Measurements from ENCODE around the gene ADAMTS2.

Gene ADAMTS2

DNA sequence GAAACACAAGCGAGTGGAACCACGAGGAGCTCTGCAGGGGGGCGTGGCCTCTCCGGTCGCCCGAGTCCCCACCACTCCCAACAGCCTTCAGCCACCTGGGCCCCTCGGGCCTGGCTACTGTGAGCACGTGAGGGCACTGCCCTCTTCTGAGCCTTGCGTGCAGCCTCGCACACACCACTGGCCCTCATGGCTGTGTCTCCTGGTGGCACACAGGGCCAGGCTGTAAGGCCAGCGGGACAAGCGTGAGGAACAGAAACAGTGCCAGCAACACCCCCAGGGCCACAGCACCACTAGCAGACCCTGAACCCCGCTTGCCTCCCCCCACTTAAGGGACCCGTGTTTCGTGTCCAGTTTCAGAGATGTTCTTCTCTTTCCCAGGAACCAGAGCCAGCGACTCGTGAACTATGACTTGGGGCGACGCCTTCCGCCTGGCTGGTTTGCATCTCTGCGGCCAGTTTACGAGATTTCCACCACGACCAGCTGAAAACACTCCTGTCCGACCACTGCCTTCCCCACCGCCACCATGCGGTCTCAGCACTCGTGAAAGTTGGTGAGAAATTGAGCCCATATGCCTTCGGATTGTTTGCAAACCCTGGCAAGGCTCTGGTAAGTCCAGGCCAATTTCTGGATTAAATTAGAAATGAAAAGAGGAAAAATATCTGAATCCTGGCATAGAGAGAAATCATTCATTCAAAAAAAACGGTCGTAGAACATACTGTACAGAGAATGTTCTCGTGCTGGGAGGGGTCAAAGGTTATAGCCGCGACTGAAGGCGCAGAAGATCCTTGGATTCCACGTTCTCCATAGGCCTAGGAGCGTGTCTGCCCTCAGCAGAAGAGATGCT is 149.5 kb downstream of the ADAMTS2 start:
- no peak overlapping the region for H3K27ac ChIP-seq (ENCODE audit: low read depth, low read length, poor library complexity, severe bottlenecking)
- no peaks in the 10 kb centered on the region for H3K9me3 ChIP-seq (ENCODE audit: low read length)
- H4K20me1 ChIP-seq (ENCODE audit: insufficient read depth, low read length): no peaks in the 10 kb centered on the region
- H3F3A ChIP-seq (ENCODE audit: insufficient read depth, low read length): no peaks in the 10 kb centered on the region
- TF ChIP-seq, protein P1, sequence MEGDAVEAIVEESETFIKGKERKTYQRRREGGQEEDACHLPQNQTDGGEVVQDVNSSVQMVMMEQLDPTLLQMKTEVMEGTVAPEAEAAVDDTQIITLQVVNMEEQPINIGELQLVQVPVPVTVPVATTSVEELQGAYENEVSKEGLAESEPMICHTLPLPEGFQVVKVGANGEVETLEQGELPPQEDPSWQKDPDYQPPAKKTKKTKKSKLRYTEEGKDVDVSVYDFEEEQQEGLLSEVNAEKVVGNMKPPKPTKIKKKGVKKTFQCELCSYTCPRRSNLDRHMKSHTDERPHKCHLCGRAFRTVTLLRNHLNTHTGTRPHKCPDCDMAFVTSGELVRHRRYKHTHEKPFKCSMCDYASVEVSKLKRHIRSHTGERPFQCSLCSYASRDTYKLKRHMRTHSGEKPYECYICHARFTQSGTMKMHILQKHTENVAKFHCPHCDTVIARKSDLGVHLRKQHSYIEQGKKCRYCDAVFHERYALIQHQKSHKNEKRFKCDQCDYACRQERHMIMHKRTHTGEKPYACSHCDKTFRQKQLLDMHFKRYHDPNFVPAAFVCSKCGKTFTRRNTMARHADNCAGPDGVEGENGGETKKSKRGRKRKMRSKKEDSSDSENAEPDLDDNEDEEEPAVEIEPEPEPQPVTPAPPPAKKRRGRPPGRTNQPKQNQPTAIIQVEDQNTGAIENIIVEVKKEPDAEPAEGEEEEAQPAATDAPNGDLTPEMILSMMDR (IDR thresholded peaks at IDR 0.05; ENCODE audit: low read length): no peak
- no peak for TF ChIP-seq EZH2 (IDR thresholded peaks at IDR 0.05; ENCODE audit: borderline replicate concordance, low read length)
- H3K27me3 ChIP-seq (ENCODE audit: insufficient read depth, low read length): no peaks in the 10 kb centered on the region
- H3K9me2 ChIP-seq (ENCODE audit: low read depth, low read length): no peaks in the 10 kb centered on the region
- H3K4me3 ChIP-seq (ENCODE audit: low read depth, low read length, poor library complexity, severe bottlenecking): no peak overlapping the region
- H3K4me2 ChIP-seq (ENCODE audit: low read length): no peak overlapping the region
- no peak overlapping the region for H2AFZ ChIP-seq (ENCODE audit: low read length)
- no peak overlapping the region for H3K9ac ChIP-seq (ENCODE audit: low read length)
- no peaks in the 10 kb centered on the region for H3K79me2 ChIP-seq (ENCODE audit: insufficient read depth, low read length)
- no peaks in the 10 kb centered on the region for H3K36me3 ChIP-seq (ENCODE audit: insufficient read depth, low read length)
- H3K4me1 ChIP-seq (ENCODE audit: insufficient read depth, low read length, severe bottlenecking): no peaks in the 10 kb centered on the region

DNA sequence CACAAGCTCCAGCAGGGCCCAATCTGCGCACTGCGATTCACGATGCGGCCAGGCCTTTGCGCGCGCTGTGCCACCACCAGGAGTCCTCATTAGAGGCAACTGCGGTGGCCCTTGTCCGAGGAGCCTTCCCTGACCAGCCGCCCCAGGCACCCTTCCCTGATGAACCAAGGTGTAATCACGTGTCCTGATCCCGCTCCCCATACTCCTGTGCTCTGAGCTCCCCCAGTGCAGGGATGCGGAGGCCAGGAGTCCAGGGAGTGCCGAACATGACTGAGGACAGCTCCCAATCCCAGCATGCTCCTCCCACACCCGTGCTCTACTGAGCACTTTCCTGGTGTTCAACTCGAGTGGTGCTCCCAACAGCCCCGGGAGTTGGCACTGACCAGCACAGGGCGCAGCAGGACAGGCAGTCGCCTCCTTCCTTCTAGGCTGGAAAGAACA is 150.3 kb downstream of the ADAMTS2 start:
- no peaks in the 10 kb centered on the region for H3F3A ChIP-seq (ENCODE audit: insufficient read depth, low read length)
- H2AFZ ChIP-seq (ENCODE audit: low read length): no peak overlapping the region
- no peaks in the 10 kb centered on the region for H3K36me3 ChIP-seq (ENCODE audit: insufficient read depth, low read length)
- no peaks in the 10 kb centered on the region for H3K9me3 ChIP-seq (ENCODE audit: low read length)
- H4K20me1 ChIP-seq (ENCODE audit: insufficient read depth, low read length): no peaks in the 10 kb centered on the region
- H3K9me2 ChIP-seq (ENCODE audit: low read depth, low read length): no peaks in the 10 kb centered on the region
- TF ChIP-seq EZH2 (IDR thresholded peaks at IDR 0.05; ENCODE audit: borderline replicate concordance, low read length): no peak
- TF ChIP-seq, protein P1 (IDR thresholded peaks at IDR 0.05; ENCODE audit: low read length): no peak
- H3K79me2 ChIP-seq (ENCODE audit: insufficient read depth, low read length): no peaks in the 10 kb centered on the region
- no peak overlapping the region for H3K27ac ChIP-seq (ENCODE audit: low read depth, low read length, poor library complexity, severe bottlenecking)
- H3K4me2 ChIP-seq (ENCODE audit: low read length): no peak overlapping the region
- H3K9ac ChIP-seq (ENCODE audit: low read length): no peak overlapping the region
- no peaks in the 10 kb centered on the region for H3K4me1 ChIP-seq (ENCODE audit: insufficient read depth, low read length, severe bottlenecking)
- no peak overlapping the region for H3K4me3 ChIP-seq (ENCODE audit: low read depth, low read length, poor library complexity, severe bottlenecking)
- no peaks in the 10 kb centered on the region for H3K27me3 ChIP-seq (ENCODE audit: insufficient read depth, low read length)

DNA sequence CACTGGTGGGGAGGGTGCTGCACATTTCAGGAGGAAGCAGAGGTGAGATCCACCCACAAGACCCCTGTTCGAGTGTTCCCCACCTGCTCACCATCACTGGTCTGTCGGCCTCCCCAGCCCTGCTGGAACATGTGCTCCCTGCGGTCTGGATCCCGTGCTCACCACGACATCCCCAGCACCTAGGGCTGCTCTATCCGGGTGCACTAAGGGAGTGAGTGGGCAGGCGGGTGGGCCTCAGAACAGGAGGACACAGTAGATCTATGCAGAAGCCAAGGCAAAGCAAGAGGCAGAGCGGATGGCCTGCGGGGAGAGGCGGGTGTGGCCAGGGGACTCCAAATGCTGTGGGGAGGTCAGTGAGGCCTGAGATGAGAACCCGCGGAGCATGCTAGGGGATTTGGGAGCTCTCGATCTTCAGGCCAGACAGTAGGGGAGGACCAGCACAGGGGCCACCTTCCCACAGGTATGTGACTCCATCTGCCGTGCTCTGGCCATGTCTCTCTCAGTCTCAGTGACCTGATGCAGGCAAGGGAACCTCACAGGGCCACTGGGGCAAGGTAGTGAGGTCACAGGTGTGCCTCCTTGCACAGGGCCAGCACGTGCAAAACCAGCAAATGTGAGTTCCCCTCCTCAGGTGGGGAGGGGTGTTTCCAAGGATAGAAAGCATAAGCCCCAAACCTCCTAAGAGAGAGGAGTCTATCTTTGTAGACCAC is 150.9 kb downstream of the ADAMTS2 start:
- no peaks in the 10 kb centered on the region for H3F3A ChIP-seq (ENCODE audit: insufficient read depth, low read length)
- no peak overlapping the region for H3K4me2 ChIP-seq (ENCODE audit: low read length)
- H3K9me3 ChIP-seq (ENCODE audit: low read length): no peaks in the 10 kb centered on the region
- H3K9me2 ChIP-seq (ENCODE audit: low read depth, low read length): no peaks in the 10 kb centered on the region
- no peaks in the 10 kb centered on the region for H3K27me3 ChIP-seq (ENCODE audit: insufficient read depth, low read length)
- no peak overlapping the region for H3K4me3 ChIP-seq (ENCODE audit: low read depth, low read length, poor library complexity, severe bottlenecking)
- H3K79me2 ChIP-seq (ENCODE audit: insufficient read depth, low read length): no peaks in the 10 kb centered on the region
- H3K4me1 ChIP-seq (ENCODE audit: insufficient read depth, low read length, severe bottlenecking): no peaks in the 10 kb centered on the region
- no peaks in the 10 kb centered on the region for H4K20me1 ChIP-seq (ENCODE audit: insufficient read depth, low read length)
- TF ChIP-seq, protein P1 (IDR thresholded peaks at IDR 0.05; ENCODE audit: low read length): no peak
- no peak for TF ChIP-seq EZH2 (IDR thresholded peaks at IDR 0.05; ENCODE audit: borderline replicate concordance, low read length)
- H3K9ac ChIP-seq (ENCODE audit: low read length): no peak overlapping the region
- no peaks in the 10 kb centered on the region for H3K36me3 ChIP-seq (ENCODE audit: insufficient read depth, low read length)
- no peak overlapping the region for H3K27ac ChIP-seq (ENCODE audit: low read depth, low read length, poor library complexity, severe bottlenecking)
- no peak overlapping the region for H2AFZ ChIP-seq (ENCODE audit: low read length)

Data from OCI-LY1 (cell line).